HPDE6-E6E7 (cell line): ENCODE measurements around the gene CENPP.
"Not testable (repeated sequence)": the region's sequence is repeated elsewhere in the genome, so short reads cannot be mapped to it uniquely, and the experiment has no call there.

Experiments
- DNase-seq: peaks from one replicate; pipeline ENCODE4 v3.0.0; 2011; ENCODE audit warnings: missing footprints; ENCODE audit errors: extremely low spot score

The CENPP gene

DNA sequence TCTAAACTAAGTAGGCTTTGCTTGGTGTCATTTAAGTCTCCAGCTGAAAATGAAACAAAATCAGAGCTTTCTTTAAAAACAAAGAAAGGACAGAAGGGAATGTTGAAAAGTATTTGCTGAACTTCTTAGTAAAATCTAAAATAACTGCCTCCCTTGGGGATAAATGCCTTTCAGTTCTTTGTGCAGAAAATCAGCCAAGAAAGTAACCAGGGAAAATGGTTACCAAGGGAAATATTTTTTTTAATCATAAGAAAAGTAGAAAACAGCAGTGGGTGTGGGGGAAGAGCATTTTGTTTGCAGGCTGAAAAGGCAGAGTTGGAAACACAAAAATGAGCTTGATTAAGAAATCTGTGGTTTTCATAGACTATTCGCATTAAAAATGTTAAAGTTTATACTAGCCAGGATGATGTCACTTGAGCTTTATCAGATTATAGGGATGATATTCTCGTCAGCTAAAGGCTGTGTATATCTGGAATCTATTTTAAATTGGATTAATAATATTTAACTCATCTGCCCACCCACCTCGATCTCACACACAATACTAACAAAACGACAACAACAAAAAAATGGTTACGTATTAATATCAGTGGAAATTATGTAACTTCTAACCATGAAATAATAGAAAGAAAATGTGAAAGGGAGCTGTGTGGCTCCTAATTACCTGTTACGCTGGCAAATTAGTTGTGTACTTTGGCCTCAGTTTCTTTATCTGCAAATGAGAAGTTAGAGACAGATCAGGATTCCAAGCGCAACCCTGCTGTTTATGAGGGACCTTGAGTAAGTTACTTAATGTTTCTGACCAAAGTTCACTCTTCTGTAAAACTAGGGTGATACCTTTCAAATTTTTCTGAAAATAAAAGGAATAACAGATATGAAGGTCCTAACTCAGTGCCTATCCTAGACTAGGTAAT is 210.4 kb downstream of the CENPP start, which contains the start of gene ECM2:
Gene ECM2, minus strand, starts transcription at position 51 of the 911 bp plus-strand sequence. CDS start 13,124 bp downstream, outside the sequence.
- no peak for DNase-seq

DNA sequence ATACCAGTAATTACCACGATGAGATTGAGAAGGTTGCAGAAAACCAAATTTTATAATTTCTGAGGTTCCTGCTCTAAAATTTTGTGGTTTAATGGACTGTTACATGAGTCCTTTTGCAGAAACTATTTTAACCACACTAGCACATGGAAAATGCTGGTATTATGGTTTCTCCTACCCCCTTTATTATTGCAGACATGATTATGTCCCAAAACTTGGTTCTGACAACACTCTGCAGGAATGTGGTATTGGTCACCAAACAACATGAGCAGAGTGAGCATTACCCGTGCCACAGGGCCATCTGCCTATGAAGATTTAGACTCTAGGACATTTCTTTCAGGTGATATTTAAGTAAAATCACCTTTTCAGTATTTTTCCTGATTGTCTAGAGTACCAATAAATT is 212.8 kb downstream of the CENPP start:
- no peak for DNase-seq

DNA sequence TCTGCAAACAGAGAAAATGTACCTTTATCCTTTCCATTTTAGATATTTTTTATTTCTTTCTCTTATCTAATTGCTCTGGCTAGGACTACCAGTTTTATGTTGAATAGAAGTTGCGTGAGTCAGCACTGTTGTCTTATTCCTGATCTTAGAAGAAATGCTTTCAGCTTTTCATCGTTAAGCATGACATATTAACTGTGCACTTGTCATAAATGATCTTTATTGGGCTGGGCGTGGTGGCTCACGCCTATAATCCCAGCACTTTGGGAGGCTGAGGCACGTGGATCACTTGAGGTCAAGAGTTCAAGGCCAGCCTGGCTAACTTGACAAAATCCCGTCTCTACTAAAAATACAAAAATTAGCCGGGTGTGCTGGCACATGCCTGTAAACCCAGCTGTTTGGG is 218.2 kb downstream of the CENPP start:
- no peak for DNase-seq

DNA sequence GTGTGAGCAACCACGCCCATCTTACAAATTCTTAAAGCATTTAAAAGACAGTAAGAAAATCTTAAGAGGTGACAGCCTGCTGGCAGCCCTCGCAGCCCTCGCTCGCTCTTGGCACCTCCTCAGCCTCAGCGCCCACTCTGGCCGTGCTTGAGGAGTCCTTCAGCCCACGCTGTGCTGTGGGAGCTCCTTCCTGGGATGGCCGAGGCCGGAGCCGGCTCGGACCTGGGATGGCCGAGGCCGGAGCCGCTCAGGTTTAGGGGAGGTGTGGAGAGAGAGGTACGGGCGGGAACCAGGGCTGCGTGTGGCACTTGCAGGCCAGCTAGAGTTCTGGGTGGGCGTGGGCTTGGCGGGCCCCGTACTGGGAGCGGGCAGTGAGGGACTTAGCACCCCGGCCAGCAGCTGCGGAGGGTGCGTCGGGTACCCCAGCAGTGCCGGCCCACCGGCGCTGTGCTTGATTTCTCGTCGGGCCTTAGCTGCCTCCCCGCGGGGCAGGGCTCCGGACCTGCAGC is 219.3 kb downstream of the CENPP start:
- no peak for DNase-seq

DNA sequence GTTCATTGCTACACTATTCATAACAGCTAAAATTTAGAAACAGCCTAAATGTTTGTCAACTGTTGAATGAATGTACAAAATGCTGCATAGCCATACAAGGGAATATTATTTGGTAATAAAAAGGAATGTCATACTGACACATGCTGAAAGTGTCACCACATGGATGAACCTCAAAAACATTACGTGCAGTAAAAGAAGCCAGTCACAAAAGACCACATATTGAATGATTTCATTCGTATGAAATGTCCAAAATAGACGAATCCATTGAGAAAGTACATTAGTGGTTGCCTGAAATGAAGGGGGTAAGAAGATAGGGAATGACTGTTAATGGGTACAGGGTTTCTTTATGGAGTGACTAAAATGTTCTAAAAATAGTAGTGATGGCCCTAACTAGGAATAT is 221.6 kb downstream of the CENPP start:
- DNase-seq, result no peak

DNA sequence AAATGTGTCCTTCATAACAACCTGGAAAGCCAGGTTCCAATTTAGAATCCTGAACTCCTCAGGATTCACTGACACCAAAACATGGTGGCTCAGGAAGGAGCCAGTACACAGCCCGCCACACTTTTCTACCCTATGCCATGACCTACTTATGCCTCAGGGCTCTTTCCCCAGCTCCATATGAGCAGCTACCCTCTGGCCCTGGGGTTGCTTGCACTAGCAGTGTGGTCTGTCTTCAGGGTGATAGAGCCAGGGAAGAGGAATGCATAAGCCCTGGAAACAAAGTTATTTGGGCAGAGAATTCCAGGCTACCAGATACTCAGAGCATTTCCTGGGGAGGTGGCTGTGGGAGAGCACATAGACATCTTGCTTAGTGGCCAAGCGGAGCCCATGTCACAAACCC is 225.0 kb downstream of the CENPP start:
- DNase-seq, result no peak

DNA sequence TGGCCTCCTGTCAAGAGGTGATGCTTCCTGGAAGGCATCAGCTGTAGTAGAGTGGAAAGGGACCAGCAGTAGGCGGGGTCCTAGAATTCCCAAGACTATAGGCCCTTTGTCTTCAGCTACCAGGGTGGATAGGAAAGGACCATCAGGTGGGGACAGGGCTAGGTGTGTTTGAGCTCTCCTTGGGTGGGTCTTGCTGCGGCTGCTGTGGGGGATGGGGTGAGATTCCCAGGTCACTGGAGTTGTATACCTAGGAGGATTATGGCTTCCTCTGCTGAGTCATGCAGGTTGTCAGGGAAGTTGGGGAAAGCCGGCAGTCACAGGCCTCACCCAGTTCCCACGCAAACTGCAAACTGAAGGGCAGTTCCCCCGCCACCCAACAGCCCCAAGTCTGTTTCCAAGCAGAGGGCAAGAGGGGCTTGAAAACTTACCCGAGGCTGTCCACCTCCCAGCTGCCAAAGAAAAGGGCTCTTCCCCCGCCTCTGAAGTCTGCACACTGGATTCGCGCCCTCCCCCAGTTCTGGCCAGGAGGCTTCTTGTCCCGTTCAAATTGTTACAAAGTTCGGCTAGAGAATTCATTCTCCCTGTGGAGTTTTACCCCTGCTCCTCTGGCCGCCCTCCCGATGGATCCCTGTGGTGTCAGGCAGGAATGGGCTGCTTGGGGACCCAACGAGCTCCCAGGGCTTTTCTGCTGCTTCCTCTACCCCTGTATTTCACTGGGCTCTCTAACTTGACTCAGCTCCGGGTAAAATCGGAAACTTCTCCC is 233.0 kb downstream of the CENPP start:
- no peak for DNase-seq

DNA sequence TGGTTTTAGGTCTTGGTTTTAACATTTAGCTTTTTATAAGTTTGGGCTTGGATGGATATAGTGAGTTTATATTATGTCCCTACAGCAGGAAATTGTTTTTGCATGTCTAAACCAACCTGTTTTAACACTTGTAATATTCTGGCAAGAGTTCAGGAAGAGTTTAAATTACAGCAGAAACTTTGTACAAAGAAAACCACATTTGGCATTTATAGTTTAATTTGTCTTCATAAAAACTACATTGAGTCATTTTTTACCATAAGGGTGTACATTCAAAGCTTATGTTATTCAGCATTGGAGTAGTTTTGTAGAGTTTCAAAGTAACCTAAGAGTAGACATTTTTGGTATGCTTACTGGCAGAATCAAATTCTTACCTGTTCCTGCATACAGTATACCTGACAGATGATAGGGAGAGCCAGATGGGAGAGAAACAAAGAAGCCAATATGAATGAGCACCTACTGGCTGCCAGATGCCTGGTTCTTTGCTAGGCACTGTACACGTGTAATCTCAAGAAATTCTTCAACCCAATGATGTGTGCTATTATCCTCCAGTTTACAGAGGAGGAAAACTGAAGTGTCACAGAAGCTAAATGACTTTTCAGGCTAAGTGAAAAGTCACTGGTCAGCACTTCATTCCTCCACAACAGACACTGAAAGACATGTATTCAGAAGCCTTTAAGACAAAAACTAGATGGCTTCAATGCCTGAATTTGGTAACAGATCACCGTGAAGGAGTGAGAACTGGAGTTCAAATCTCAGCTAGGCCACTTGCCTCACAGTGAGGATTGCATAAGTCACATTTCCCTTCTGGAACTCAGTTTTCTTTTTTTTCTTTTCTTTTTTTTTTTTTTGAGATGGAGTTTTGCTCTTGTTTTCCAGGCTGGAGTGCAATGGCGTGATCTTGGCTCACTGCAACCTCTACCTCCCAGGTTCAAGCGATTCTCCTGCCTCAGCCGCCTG is 235.9 kb downstream of the CENPP start:
- DNase-seq, result no peak

DNA sequence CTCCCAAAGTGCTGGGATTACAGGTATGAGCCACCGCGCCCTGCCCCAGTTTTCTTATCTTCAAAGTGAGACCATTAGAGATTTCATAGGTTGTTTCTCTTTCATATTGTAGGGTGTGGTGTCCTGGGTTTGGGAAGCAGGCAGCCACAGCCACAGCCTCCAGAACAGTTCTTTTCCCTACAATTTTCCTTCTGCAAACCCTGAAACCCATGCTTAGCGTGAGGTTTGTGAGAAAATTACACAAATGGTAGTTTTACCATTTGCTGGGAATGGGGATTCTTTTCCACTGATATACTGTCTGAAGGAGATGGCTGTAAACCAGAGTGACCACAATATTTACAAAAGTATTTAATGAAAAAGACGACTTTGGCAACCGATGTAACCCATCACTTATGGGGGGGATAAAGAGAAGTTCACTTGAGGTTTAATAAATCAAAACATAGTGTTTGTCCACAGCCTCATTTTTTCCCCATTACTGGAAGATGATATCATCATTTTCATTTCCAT is 236.8 kb downstream of the CENPP start:
- no peak for DNase-seq

DNA sequence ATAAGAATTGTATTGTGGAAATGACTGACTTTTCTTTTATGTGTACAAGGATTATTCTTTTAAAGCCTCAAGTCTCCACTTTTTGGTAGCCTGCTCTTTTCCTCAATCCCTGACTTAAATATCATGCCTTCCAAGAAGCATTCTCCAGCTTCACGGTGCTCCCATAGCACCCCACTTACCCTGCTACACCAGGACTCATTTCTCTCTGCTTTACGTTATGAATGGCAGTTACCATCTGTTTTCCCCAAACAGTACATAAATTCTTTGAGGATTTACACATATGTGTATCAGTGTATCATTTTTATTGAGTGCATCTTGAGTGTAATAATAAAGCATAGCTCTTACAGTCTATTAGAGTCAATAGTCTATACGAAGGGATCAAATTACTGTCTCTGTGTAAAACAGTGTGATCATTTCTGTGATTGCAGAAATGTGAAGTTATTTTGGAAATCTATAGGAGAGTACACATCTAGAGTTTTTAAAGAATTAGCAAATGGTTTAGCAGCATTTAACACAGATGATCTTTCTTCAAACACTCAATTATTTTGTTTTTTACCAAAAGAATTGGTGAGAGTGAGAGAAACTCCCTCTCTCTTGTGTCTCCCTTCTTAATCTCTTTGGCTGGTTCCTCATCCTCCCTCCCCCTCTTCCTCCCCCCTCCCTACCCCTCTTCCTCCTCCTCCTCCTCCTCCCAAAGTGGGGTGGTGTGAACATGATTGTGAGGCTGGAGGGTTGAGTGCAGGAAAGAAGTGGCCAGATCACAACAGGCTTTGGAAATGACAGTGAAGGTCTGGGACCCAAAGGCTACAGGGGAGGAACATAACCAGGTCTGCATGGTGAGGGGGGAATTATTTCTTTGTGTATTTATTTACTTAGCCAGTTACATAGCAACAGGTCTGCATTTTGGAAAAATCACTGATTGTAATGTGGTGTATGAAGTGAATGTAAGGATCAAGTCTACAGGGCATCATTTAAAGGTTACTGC is 237.7 kb downstream of the CENPP start:
- no peak for DNase-seq

DNA sequence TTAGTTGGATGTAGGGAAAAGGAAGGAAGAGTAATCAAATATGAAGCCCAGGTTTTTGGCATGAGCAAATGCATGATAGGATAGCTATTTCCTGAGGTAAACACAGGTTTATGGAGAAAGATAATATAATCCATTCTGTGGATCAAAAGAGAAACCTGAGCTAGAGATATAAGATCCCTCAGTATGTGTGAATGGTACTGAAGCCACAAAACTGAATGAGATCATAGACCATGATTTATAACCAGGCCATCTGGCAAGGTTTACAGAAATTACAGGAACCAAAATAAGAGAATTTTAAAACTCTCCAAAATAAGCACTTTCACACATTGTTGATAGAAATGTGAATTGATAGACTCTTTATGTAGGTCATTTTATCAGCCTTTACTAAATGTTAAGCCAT is 238.8 kb downstream of the CENPP start:
- DNase-seq, result no peak

DNA sequence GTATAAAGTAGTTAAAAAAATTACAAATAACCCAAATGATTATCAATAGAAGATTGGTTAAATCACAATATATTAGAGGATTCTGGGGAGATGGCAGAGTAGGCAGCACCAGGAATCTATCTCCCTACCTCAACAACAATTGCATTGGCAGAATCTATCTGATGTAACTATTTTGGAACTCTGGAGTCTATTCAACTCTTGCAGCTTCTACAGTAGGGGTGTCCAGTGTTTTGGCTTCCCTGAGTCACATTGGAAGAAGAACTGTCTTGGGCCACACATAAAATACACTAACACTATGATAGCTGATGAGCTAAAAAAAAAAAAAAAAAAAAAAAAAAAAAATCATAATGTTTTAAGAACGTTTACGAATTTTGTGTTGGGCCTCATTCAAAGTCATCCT is 239.2 kb downstream of the CENPP start:
- DNase-seq, result no peak

DNA sequence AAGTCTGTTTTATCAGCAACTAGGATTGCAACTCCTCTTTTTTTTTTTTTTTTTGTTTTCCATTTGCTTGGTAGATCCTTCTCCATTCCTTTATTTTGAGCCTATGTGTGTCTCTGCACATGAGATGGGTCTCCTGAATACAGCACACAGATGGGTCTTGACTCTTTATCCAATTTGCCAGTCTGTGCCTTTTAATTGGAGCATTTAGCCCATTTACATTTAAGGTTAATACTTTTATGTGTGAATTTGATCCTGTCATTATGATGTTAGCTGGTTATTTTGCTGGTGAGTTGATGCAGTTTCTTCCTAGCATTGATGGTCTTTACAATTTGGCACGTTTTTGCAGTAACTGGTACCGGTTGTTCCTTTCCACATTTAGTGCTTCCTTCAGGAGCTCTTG is 246.1 kb downstream of the CENPP start:
- DNase-seq, result not testable (repeated sequence)

DNA sequence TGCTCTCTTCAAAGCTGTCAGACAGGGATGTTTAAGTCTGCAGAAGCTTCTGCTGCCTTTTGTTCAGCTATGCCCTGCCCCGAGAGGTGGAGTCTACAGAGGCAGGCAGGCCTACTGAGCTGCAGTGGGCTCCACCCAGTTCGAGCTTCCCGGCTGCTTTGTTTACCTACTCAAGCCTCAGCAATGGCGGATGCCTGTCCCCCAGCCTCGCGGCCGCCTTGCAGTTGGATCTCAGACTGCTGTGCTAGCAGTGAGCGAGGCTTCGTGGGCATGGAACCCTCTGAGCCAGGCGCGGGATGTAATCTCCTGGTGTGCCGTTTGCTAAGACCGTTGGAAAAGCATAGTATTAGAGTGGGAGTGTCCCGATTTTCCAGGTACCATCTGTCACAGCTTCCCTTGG is 247.9 kb downstream of the CENPP start:
- not testable (repeated sequence) for DNase-seq

DNA sequence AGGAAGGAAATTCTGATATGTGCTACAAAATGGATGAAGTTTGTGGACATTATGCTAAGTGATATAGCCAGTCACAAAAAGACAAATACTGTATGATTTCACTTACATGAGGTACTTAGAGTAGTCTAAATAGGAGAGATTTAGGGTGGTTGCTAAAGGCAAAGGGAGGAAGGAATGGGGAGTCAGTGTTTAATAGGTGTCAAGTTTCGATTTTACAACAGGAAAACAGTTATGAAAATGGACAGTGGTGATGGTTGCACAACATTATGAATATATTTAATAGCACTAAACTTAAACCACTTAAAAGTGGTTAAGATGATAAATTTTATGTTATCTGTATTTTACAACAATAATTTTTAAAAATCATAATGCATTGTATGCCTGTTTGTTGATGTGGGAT is 250.4 kb downstream of the CENPP start:
- DNase-seq, result no peak

DNA sequence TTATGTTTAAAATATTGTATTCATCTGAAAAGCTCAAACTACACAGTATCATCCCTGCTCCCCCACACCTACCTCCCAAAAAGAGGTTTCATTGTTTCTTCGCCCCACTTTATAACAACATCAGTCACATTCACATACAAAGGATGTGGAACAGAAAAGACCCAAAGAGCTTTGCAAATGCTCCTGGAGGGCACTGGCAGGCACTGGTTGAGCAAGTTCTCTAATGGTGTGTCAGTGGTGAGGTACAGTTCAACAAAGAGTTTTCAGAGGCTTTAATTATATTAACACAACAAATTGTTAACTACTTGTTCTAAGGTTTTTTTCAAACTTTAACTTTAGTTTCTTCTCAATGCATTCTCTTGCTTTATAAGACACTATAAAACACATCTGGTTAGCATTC is 264.2 kb downstream of the CENPP start:
- no peak for DNase-seq

DNA sequence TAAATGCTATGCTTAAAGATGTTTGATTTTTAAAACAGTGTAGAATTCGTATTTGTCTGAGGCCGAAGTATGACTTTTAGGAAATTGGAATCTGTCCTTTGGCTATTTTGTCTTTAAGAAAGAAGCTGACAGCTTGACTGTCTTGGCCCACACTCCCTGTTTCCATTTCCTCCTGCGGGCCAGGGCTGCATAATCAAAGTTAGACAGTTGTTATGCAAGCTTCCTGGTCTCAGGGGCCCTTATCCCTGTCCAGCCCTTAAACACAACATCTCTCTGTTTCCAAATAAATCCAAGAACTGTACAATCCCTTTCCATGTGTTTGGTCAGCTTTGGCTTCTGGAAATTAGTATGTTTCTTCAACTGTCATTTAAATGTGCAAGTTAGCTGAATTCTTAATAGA is 264.6 kb downstream of the CENPP start:
- DNase-seq, result no peak

DNA sequence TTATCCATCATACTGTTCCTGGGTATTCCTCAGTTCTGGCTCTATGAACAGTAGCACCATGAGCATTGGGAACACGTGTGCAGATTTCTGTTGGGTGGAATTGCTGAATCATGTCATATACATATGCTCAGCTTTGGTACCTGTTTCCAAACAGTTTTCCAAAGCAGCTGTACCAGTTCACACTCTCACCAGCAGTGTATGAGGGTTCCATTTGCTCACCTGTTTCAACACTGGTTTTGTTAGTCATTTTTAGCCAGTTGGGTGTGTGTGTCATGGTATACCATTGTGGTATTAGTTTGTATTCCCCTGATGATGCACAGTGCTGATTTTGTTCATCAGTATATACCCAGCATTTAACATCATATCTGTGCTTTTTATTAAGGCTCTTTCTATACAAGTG is 266.8 kb downstream of the CENPP start:
- DNase-seq, result no peak

DNA sequence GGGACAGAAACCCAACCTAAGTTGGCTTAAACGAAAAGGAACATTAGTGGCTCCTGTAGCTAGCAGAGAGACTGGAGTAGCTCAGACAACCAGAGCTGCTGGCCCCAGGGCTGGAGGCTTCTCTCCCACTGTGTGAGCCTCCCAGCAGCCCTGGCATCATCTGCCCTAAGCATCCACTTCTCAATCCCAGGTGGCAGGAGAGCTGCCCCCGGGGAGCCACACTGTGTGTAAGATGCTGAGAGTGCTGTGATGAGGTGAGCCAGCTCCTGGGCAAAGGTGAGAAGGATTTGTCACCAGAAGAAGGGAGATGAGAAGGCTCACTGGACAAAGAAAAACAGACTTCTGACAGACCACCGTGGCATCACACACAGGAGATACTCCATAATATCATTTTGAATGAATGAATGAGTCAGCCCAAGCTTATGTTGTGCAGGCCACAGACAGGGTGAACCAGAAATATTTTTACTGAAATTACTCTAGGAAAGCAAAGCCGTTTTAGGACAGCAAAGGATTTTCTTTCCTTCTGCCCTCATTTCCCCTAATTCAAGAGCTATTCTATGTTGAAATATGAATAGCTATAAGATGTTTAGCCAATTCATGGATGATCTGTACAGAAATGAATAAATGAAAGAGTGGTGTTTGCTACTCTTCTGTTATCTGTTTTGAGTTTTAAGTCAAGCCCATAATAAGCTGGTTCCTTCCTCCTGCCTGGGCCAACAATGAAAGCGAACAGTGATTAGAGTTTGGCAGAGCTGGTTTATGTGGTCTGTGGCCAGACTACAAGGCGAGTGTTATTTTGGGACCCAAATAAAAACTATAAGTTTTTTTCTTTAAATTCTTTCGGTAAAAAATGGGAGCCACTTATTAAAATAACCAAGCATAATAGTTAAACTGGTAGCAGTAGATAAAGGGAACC is 267.5 kb downstream of the CENPP start:
- DNase-seq, result no peak
